Fibroblast of skin of right biceps (primary cell): ENCODE results near the gene PCDH10.
"Not testable (repeated sequence)": the region's sequence is repeated elsewhere in the genome, so short reads cannot be mapped to it uniquely, and the experiment has no call there.

Experiments
- DNase-seq: peaks from one replicate; pipeline ENCODE4 v3.0.0-alpha.2; 2013

The PCDH10 gene

DNA sequence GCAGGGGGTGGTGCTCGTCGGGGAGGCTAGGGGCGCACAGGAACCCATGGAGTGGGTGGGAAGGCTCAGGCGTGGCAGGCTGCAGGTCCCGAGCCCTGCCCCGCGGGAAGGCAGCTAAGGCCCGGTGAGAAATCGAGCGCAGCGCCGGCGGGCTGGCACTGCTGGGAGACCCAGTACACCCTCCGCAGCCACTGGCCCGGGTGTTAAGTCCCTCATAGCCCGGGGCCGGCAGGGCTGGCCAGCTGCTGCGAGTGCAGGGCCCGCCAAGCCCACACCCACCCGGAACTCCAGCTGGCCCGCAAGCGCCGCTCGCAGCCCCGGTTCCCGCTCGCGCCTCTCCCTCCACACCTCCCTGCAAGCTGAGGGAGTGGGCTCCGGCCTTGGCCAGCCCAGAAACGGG is 91.4 kb downstream of the PCDH10 start:
- DNase-seq, result not testable (repeated sequence)
